A549 (cell line): Measurements from ENCODE around the gene CRADD. TPM values are rescaled to one million over a fixed set of nuclear protein-coding genes. Genes with fewer than 3 reads are reported as not detected.
A peak's percentile ranks its signal among the peaks of the same experiment; 100 is the strongest.

ENCODE experiments used
- ATAC-seq, 2 experiments: fragments of 200-7000 bp in 1 of 2; fragments of >200 bp in 1 of 2; cut with Nextera tagmentation in 1 of 2; cut with Tn5 transposase in 1 of 2; 3 replicates each; pipeline versions ENCODE4 v1.8.0 to v1.9.1; 2018 to 2020; ENCODE audit warnings: mild to moderate bottlenecking in 1 of 2, moderate library complexity in 1 of 2
- CTCF ChIA-PET: fragments of 300-600 bp; sonication (Branson Sonifier 250); formaldehyde crosslinking; extraction: SDS; loops from one replicate; lab custom pipeline; 2021; ENCODE audit warnings: antibody characterized with exemption, inconsistent platforms; lab: Yijun Ruan, JAX
- POLR2A ChIA-PET: fragments of 350-600 bp; formaldehyde crosslinking; extraction: SDS; loops from one replicate; lab custom pipeline; 2021; ENCODE audit warnings: antibody characterized with exemption, inconsistent platforms; lab: Yijun Ruan, JAX
- DNase-seq, 2 experiments: peaks; one replicate each; pipeline versions ENCODE4 v3.0.0 to v3.0.0-alpha.2; 2011 to 2016; ENCODE audit warnings: low read depth in 1 of 2, low spot score in 1 of 2
- FAIRE-seq: peaks from 2 replicates; lab custom pipeline; 2011; peaks lifted over from hg19 to GRCh38; lab: Jason Lieb, UNC
- H3K27ac ChIP-seq, 2 experiments: fragments of >200 bp; sonication (Bioruptor Twin); formaldehyde crosslinking; 3 replicates each; pipeline ENCODE4 v1.5.1; 2016 to 2017
- H3K4me1 ChIP-seq: fragments of >200 bp; sonication (Bioruptor Twin); formaldehyde crosslinking; 3 replicates; pipeline ENCODE4 v1.6.1; 2016
- H3K4me2 ChIP-seq: fragments of >200 bp; sonication (Bioruptor Twin); formaldehyde crosslinking; 3 replicates; pipeline ENCODE4 v1.6.1; 2016
- H3K4me3 ChIP-seq: fragments of >200 bp; sonication (Bioruptor Twin); formaldehyde crosslinking; 3 replicates; pipeline ENCODE4 v1.5.1; 2016
- H3K9me3 ChIP-seq: fragments of >200 bp; sonication (Bioruptor Twin); formaldehyde crosslinking; 3 replicates; pipeline ENCODE4 v1.6.1; 2016
- BHLHE40 ChIP-seq: IDR thresholded peaks from 2 replicates; pipeline ENCODE4 v1.6.1; 2012; ENCODE audit warnings: low read depth, low read length, inconsistent platforms
- CBX2 ChIP-seq: fragments of 200-600 bp; sonication (generic); IDR thresholded peaks from 2 replicates; pipeline ENCODE4 v1.6.1; 2016; ENCODE audit warnings: low read depth, mild to moderate bottlenecking, borderline replicate concordance
- CBX8 ChIP-seq: fragments of 200-600 bp; sonication (generic); IDR thresholded peaks from 2 replicates; pipeline ENCODE4 v1.6.1; 2016
- CHD2 ChIP-seq: fragments of 150-350 bp; IDR thresholded peaks from 2 replicates; pipeline ENCODE4 v1.6.1; 2014; ENCODE audit warnings: low read length; ENCODE audit not compliant: partially characterized antibody
- CHD4 ChIP-seq: fragments of 200-600 bp; sonication (generic); IDR thresholded peaks from 2 replicates; pipeline ENCODE4 v1.6.1; 2016; ENCODE audit warnings: antibody characterized with exemption, mild to moderate bottlenecking, borderline replicate concordance
- CTCF ChIP-seq: fragments of >200 bp; sonication (Bioruptor Twin); formaldehyde crosslinking; IDR thresholded peaks from 3 replicates; pipeline ENCODE4 v1.5.1; 2016
- EHF ChIP-seq: fragments of 250-450 bp; sonication (Bioruptor Pico); IDR thresholded peaks from 2 replicates; pipeline ENCODE4 v1.5.0; 2020; ENCODE audit warnings: mild to moderate bottlenecking
- EHMT2 ChIP-seq: fragments of 200-600 bp; sonication (generic); IDR thresholded peaks from 2 replicates; pipeline ENCODE4 v1.6.1; 2016; ENCODE audit warnings: antibody characterized with exemption, low read depth, mild to moderate bottlenecking, moderate library complexity
- FOSB ChIP-seq: fragments of 250-450 bp; sonication (Bioruptor Pico); IDR thresholded peaks from 2 replicates; pipeline ENCODE4 v1.5.0; 2020; ENCODE audit warnings: mild to moderate bottlenecking, moderate library complexity
- FOSL2 ChIP-seq, 2 experiments: fragments of 450-650 bp in 1 of 2; fragments of >200 bp in 1 of 2; sonication (Bioruptor Twin) in 1 of 2; formaldehyde crosslinking; IDR thresholded peaks; 2 replicates each; pipeline versions ENCODE4 v1.5.0 to v1.6.1; 2016 to 2020; ENCODE audit warnings: mild to moderate bottlenecking in 1 of 2, moderate library complexity in 1 of 2
- FOXS1 ChIP-seq: fragments of 250-450 bp; sonication (Bioruptor Pico); IDR thresholded peaks from 2 replicates; pipeline ENCODE4 v1.5.0; 2020; ENCODE audit warnings: mild to moderate bottlenecking, moderate library complexity
- GATA3 ChIP-seq: IDR thresholded peaks from 2 replicates; pipeline ENCODE4 v1.6.1; 2012; ENCODE audit warnings: borderline replicate concordance
- HDAC2 ChIP-seq: fragments of 200-600 bp; sonication (generic); IDR thresholded peaks from 2 replicates; pipeline ENCODE4 v1.6.1; 2016
- HMGXB4 ChIP-seq: fragments of 250-450 bp; sonication (Bioruptor Pico); IDR thresholded peaks from 2 replicates; pipeline ENCODE4 v1.5.0; 2021; ENCODE audit warnings: mild to moderate bottlenecking, moderate library complexity, borderline replicate concordance
- HOXB13 ChIP-seq: fragments of 250-450 bp; sonication (Bioruptor Pico); IDR thresholded peaks from 2 replicates; pipeline ENCODE4 v1.5.0; 2020; ENCODE audit warnings: low read depth, mild to moderate bottlenecking, moderate library complexity
- KDM1A ChIP-seq: fragments of 200-600 bp; sonication (generic); IDR thresholded peaks from 2 replicates; pipeline ENCODE4 v1.6.1; 2016; ENCODE audit warnings: low read depth, mild to moderate bottlenecking
- MAFK ChIP-seq: fragments of 450-650 bp; IDR thresholded peaks from 2 replicates; pipeline ENCODE4 v1.6.1; 2014; ENCODE audit not compliant: partially characterized antibody
- NFE2L2 ChIP-seq: fragments of 150-350 bp; conservative IDR thresholded peaks from 2 replicates; pipeline ENCODE4 v1.6.1; 2014; ENCODE audit warnings: low read length
- NR3C1 ChIP-seq: fragments of >200 bp; sonication (Bioruptor Twin); formaldehyde crosslinking; IDR thresholded peaks from 3 replicates; pipeline ENCODE4 v1.6.1; 2017
- POLR2AphosphoS2 ChIP-seq: conservative IDR thresholded peaks from 2 replicates; pipeline ENCODE4 v1.6.1; 2012; ENCODE audit warnings: low read length, improper control_type of control experiment, inconsistent platforms
- RARB ChIP-seq: fragments of 250-450 bp; sonication (Bioruptor Pico); IDR thresholded peaks from 2 replicates; pipeline ENCODE4 v1.8.0; 2021; ENCODE audit warnings: mild to moderate bottlenecking, moderate library complexity
- RNF2 ChIP-seq: fragments of 200-600 bp; sonication (generic); IDR thresholded peaks from 2 replicates; pipeline ENCODE4 v1.6.1; 2016; ENCODE audit warnings: low read depth, mild to moderate bottlenecking, antibody characterized with exemption, moderate library complexity, borderline replicate concordance
- TP53 ChIP-seq: fragments of 250-450 bp; sonication (Bioruptor Pico); IDR thresholded peaks from 2 replicates; pipeline ENCODE4 v1.5.0; 2021; ENCODE audit warnings: mild to moderate bottlenecking, moderate library complexity
- USF2 ChIP-seq: fragments of 450-650 bp; IDR thresholded peaks from 2 replicates; pipeline ENCODE4 v1.6.1; 2014; ENCODE audit warnings: antibody characterized with exemption
- ZC3H11A ChIP-seq: fragments of 450-650 bp; IDR thresholded peaks from 2 replicates; pipeline ENCODE4 v1.6.1; 2014; ENCODE audit warnings: antibody characterized with exemption, mild to moderate bottlenecking
- ZFP36 ChIP-seq: fragments of 450-650 bp; IDR thresholded peaks from 2 replicates; pipeline ENCODE4 v1.6.1; 2014; ENCODE audit warnings: borderline replicate concordance; ENCODE audit not compliant: partially characterized antibody
- WGBS: methylation state at CpG from one replicate; pipeline ENCODE4 v1.1.6; 2017; ENCODE audit errors: missing lambda C conversion rate; 5-methylcytosine and 5-hydroxymethylcytosine counted together
- polyA plus RNA-seq, 4 experiments: library from polyadenylated mRNA; depleted of rRNA in 3 of 4; stranded (reverse); fragments of >200 nt; fragmentation: RNase III in 1 of 4; extraction: RNeasy Plus Mini Kit Qiagen cat#74134 plus additional on column Dnase treatment in 1 of 4; gene quantifications; 2 replicates in 3 of 4; 3 replicates in 1 of 4; pipeline ENCODE4 v1.2.3, GENCODE V29; 2011 to 2017
- TF ChIP-seq, protein P1 (sequence below): fragments of >200 bp; sonication (Bioruptor Twin); formaldehyde crosslinking; IDR thresholded peaks from 3 replicates; pipeline ENCODE4 v1.6.1; 2016

The CRADD gene
- polyA plus RNA-seq, 2 of the 4 experiments (the other 2 are of a cell fraction), result 13.2 to 23.0 TPM

DNA sequence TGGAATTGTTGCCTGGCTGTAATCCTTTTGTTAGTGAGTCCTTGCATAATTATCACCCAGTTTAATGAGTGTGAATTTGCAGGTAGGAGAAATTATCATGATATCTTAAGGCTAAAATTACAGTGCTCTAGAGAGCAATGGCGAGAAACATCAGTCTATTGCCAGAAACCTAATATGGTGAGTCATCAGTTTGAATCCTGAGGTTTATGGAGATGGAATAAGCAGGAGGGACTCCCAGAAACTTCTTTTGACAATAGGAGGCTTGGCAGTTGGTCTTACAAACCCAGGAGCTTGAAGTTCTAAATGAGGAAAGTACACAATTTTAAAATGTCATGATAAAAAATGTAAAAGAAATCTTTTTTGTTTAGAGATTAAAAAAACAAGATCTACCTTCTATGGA is 31.5 kb upstream of the CRADD start:
- Histone ChIP-seq H3K9me3 (no peaks in the 10 kb centered on the region), H3K4me3 (no peak overlapping the region), H3K4me1 (no peaks in the 10 kb centered on the region), H3K4me2 (no peak overlapping the region), H3K27ac (no peak overlapping the region)
- WGBS, result 47% methylated on average over 1 of the region's 1 CpG
- FAIRE-seq, result no peak
- no peak for DNase-seq
- CTCF ChIA-PET, result interaction anchor here (1.4 kb wide), 1 partner anchor 8 kb away, joined by 6 read pairs; no protein-coding TSS in a partner anchor
- TF ChIP-seq MAFK (peak; percentile 46), FOSL2 (IDR thresholded peaks at IDR 0.05) (no peak), FOSL2 (CRISPR knock-in tag; IDR thresholded peaks at IDR 0.05) (peak; percentile 70), BHLHE40 (no peak)
- POLR2A ChIA-PET, result no interaction called here
- no peak for ATAC-seq

- Histone ChIP-seq H3K4me2 (no peak overlapping the region), H3K9me3 (no peaks in the 10 kb centered on the region), H3K27ac (no peak overlapping the region), H3K4me1 (no peaks in the 10 kb centered on the region), H3K4me3 (no peak overlapping the region)
- DNase-seq (peak in 1 of 2 experiments; percentile 17), ATAC-seq (no peak), FAIRE-seq (no peak)
- TF ChIP-seq CHD2 (no peak), POLR2AphosphoS2 (no peak), FOSL2 (IDR thresholded peaks at IDR 0.05) (no peak), FOSL2 (CRISPR knock-in tag; IDR thresholded peaks at IDR 0.05) (no peak), MAFK (no peak), HOXB13 (CRISPR knock-in tag) (no peak), EHMT2 (no peak), GATA3 (no peak), CHD4 (no peak), CBX2 (no peak), KDM1A (no peak), USF2 (no peak), BHLHE40 (no peak), NR3C1 (no peak), HDAC2 (no peak)
- TF ChIP-seq, protein P1, sequence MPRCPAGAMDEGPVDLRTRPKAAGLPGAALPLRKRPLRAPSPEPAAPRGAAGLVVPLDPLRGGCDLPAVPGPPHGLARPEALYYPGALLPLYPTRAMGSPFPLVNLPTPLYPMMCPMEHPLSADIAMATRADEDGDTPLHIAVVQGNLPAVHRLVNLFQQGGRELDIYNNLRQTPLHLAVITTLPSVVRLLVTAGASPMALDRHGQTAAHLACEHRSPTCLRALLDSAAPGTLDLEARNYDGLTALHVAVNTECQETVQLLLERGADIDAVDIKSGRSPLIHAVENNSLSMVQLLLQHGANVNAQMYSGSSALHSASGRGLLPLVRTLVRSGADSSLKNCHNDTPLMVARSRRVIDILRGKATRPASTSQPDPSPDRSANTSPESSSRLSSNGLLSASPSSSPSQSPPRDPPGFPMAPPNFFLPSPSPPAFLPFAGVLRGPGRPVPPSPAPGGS, result no peak
- POLR2A ChIA-PET, result no interaction called here
- CTCF ChIA-PET, result no interaction called here
- 33% methylated on average over 1 of the region's 1 CpG for WGBS
Measured at GRCh38 chr12:93650626-93651025, 26.5 kb upstream of the CRADD start.

GRCh38 chr12:93653079-93653478 is 24.1 kb upstream of the CRADD start:
- H3K4me1 ChIP-seq, result no peaks in the 10 kb centered on the region
- ChIA-PET POLR2A (no interaction called here), CTCF (no interaction called here)
- DNase-seq, result no peak
- no peak overlapping the region for H3K27ac ChIP-seq
- TF ChIP-seq ZFP36 (no peak), NFE2L2 (no peak), TP53 (CRISPR knock-in tag) (no peak), ZC3H11A (no peak), CTCF (no peak), RARB (CRISPR knock-in tag) (no peak), FOXS1 (CRISPR knock-in tag) (no peak), HOXB13 (CRISPR knock-in tag) (no peak), FOSB (CRISPR knock-in tag) (no peak), EHF (CRISPR knock-in tag) (no peak), KDM1A (no peak), CBX8 (no peak), RNF2 (no peak), BHLHE40 (no peak), HMGXB4 (CRISPR knock-in tag) (no peak), CHD2 (no peak), MAFK (no peak)
- H3K9me3 ChIP-seq, result no peaks in the 10 kb centered on the region
- H3K4me2 ChIP-seq, result no peak overlapping the region
- ATAC-seq, result no peak
- no peak overlapping the region for H3K4me3 ChIP-seq
- WGBS, result 78% methylated on average over 3 of the region's 3 CpGs
- FAIRE-seq, result no peak
